ENCODE results near the gene RHOF.
A peak's percentile ranks its signal among the peaks of the same experiment; 100 is the strongest.
"Not testable (repeated sequence)": the region's sequence is repeated elsewhere in the genome, so short reads cannot be mapped to it uniquely, and the experiment has no call there.

The RHOF gene

DNA sequence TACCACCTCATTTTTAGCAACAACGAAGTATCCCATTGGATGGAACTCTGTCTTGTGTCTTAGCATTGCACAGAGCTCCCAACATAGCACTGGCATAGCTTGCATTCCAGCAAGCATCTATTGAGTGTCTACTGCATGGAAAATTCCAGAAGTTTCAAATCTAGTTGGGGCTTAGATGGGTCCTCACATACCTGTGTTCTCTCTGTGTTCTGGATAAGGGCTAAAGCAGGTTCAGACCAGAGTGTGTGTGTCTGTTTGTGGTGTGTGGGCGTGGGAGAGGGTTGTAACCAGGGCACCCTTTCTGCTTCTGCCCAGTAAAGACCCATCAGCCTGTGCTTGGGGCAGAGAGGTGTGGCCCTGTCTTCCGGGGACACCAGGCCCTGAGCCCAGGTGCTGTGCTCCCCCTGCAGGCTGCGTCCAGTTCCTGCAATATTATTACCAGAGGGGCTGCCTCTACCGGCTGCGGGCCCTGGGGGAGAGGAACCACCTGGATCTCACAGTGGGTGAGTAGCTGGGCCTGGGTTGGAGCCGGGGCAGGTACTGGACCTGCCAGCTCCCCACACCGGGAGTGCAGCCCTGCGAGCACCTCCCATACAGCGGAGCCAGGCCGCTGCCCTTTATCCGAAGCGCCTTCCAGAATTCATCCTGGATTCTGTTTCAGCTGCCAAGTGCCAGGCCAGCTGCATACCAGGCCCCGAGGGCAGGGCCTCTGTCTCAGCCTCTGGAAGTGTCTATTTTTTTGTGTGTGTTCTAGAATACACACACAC, 20.3 kb downstream of the RHOF start:
- peak; percentile 25 for DNase-seq

DNA sequence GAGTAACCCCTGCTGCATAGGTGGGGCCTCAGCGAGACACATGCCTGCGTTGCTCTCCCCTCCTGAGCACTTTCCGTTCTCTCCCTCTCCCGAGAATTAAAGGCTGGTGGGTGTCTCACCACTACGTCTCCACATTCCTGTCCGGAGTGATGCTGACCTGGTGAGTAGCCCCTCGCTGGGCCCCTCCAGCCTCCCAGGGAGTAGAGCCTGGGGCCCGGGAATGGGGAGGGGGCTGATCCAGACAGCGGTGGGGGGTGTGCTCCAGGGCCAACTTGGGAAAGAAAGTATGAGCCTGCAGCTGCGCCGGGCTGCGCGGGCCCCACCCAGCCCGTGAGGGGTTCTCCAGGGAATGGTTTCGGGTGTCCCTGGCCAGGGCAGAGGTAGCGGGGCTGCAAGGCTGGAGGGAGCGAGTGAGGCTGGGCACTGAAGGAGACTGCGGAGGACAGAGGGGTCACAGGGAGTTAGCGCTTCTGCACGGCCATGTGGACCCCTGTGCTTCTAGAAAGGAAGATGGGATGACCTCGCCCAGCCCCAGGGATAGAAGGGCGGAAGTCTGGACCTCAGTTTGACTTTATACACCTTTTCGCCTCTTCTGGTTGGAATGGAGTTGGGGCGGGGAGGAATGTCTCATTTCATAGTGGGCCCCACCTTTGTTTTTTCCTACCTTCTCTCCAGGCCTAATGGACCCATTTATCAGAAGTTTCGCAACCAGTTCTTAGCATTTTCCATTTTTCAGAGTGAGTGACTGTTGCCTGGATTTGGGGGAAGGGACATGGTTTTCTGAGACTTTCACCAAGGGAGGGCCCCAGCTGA, 22.5 kb downstream of the RHOF start:
- no peak for DNase-seq

DNA sequence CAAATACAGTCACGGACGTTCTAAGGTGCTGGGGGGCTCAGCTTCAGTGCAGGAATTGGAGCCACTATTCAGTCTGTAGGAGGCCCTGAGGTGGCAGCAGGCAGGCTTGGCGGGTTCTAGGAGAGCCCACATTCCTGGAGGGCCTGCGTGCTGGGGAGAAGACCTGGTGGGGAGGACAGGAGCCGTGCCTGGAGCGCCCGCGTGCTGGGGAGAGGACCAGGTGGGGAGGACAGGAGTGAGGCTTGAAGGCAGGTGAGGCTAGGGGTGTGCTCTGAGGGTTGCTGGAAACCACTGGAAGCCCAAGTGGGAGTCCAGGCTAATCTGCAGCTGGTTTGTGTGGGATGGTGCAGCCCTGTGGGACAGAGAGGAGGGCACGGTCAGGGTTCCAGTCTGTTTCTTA, 23.1 kb downstream of the RHOF start:
- DNase-seq = no peak

DNA sequence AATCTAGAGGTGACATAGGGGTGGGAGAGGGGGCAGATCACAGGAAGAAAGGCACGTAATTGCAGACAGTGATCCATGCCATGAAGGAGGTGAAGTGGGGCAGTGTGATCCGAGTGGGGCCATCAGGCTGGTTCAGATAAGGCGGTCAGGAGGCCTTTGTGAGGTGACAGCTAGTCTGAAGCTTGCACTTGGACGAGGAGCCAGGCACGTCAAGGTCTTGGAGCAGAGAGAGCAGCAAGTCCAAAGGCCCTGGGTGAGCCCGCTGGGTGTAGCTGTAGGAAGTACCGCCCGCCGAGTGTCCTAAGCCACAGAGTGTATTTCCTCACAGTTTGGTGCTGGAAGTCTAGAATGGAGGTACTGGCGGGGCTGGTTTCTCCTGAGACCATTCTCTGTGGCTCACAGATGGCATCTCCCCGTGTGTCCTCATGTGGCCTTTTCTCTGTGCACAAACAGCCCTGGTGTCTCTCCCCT, 23.6 kb downstream of the RHOF start:
- DNase-seq = no peak

DNA sequence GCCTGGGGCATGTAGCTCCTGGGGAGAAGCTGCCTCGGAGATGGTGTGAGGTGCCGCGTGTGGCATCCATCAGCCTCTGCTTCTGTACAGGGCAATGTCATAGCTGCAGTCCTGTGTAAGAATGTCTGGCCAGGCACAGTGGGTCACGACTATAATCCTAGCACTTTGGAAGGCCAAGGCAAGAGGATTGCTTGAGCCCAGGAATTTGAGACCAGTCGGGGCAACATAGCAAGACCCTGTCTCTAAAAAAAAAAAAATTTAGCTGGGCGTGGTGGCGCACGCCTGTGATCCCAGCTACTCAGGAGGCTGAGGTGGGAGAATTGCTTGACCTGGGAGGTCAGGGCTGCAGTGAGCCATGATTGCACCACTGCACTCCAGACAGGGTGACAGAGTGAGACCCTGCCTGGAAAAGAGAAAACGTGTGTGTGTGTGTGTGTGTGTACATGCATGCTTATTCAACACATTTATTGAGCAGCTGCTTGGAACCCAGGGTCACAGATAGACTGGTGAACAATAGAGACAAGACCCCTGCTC, 24.1 kb downstream of the RHOF start:
- DNase-seq = no peak

DNA sequence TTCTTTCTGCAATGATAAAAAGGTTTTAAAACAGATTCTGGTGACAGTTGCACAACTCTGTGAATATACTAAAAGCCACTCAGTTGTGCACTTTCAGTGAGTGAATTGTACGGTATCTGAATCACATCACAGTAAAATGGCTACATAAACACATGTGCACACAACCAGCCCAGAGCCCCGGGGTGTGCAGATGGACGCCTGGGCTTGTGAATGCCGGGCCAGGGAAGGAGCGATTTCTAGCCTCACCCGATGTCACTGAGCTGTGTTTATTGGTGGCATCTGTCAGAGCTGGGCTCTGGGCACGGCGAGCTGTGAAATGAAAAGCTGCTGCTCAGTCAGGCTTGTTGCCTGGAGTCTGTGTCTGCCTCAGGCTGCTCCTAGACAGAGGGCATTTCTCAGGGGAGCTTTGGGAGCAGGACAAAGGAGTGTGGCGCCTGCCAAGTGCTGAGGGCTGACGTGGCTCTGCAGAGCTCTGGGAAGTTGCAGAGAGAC, 25.9 kb downstream of the RHOF start:
- DNase-seq = no peak

DNA sequence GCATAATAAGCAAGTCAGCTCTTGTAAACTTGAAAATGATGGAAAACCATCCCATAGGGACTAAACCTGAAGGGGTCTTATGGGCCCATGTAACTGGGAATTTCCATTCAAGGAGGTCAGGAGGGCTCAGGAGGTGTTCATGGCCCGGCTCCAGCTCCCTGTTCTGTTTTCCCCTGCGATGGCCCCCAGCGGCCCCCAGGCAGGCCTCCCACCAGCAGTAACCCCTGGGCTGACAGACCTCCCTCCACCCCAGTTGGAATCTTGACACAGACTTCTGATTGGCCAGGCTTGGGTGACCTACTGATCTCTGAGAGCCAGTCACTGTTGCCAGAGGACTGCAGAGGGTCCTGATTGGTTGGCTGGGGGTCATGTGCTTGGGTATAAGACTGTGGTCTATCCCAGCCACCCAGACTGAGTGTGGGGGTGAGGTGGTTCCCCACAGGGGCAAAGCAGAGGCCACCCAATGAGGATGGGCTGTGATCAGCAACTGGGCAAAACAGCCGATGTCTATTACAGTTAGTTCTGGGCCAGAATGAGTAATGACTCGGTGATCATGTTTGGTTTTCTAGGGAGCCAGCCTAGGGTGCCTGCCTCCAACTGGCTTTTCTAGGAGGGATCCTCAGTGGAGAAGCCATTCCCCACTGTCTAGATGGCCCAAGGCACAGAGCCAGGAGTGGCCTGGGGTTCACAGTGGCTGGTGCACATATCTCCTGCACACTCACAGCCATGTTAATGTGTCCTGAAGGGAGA, 27.0 kb downstream of the RHOF start:
- no peak for DNase-seq

DNA sequence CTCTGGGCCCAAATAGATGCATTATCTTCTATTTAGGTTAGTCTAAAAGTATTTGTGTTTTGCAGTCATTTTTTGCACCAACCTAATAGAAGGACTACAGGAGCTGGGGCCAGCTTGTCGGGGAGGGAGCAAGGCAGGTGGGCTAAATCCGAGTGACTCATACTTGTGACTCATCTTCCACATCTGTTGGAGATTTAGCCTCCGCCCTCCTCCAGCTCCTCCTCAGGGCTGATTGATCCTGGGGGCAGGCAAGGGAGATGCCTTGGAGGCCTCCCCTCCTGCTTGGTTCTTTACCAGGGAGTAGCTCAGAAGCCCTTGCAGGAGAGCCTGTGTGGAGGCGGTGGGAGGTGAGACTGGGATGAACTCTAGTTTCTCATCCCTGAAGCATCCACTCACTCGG, 27.9 kb downstream of the RHOF start:
- no peak for DNase-seq

DNA sequence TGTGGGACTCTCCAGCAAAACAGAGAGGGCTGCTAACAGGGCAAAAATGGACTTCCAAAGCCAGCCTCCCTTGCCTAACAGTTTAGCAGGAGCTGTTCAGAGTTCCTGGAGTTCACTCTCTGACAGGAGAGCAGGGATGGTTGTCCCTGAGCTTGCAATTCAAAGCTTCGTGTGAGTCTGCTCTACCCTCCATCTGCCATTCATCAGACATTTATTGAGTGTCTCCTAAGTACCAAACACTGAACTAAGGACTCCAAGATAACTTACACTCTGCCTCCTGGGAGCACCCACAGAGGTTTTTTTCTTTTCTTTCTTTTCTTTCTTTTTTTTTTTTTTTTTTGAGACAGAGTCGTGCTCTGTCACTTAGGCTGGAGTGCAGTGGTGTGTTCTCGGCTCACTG, 28.7 kb downstream of the RHOF start:
- DNase-seq = no peak

DNA sequence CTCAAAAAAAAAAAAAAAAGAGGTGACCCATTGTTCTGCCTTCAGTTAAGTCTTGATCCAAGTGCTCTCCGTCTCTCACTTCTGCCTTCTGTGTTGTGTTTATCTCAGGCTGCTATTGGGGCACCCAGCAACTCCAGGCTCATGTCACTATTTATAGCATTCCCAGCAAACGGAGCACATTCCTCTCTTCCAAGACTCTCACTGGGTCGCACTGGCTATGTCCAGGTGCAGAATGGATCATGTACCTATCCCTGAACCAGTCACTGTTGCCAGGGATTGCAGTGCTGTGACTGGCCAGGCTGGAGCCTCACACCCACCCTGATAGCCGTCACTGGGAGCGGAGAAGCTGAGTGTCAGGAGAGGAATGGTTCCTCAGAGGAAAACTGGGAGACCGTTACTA, 31.2 kb downstream of the RHOF start:
- no peak for DNase-seq

DNA sequence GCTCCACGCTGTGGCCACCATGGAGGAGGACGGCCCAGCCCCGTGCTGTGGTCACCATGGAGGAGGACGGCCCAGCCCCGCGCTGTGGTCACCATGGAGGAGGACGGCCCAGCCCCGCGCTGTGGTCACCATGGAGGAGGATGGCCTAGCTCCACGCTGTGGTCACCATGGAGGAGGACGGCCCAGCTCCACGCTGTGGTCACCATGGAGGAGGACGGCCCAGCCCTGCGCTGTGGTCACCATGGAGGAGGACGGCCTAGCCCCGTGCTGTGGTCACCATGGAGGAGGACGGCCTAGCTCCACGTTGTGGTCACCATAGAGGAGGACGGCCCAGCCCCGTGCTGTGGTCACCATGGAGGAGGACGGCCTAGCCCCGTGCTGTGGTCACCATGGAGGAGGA, 35.0 kb downstream of the RHOF start:
- DNase-seq = not testable (repeated sequence)

DNA sequence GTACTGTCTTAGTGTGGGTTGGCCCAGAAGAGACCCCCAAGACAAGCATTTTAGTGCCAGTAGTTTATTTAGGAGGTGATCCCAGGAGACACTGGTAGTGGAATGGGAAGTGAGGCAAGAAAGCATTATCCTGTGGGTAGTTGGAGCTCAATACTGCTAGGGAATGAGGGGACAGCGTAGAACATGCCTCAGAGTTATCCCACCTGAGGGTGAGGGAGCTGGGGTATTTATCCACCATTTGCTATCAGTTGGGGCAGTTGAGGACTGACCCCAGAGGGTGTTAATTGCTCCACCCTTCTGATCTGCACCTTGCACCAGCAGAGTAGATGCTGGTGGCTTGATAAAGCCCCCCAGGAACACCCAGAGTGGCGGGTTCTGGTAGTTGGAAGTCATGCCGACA, 37.9 kb downstream of the RHOF start:
- no peak for DNase-seq

DNA sequence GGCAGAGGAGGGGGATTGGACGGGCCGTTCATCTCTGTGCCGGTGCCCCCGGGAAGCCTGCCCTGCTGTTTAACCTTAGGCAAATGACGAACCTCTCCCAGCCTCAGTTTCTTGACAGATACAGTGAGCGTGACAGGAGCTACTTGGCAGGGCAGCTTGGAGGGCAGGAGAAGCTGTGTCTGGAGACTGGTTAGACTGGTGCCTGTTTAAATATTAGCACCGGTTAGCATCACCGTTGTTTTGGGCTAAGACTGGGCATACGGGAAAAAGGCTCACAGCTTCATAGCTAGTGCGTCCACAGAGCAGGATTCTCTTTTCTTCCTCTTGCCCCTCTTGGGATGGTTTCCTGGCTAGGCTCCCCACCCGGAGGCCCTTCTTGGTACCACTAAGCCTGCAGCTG, 38.7 kb downstream of the RHOF start:
- DNase-seq = no peak

DNA sequence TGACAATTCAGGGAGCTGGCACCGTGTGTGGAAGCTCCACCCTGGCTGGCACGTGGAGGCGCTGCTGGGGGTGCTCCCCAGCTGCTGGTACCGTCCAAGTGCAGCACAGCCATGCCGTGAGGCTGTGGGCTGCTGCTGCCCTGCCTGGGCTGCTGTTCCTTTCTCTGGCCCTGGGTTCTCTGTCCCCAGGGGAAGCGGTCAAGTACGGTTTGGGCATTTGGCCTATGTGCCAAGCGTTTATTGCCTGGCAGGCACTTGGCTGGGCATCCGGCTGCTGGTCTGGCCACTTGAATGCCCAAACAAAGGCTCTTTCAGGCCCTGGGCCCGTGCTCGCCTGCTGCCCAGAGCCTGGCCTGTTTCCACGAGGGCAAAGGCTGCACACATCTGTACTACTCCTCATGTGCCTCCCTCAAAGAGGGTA, 39.6 kb downstream of the RHOF start:
- DNase-seq = no peak

DNA sequence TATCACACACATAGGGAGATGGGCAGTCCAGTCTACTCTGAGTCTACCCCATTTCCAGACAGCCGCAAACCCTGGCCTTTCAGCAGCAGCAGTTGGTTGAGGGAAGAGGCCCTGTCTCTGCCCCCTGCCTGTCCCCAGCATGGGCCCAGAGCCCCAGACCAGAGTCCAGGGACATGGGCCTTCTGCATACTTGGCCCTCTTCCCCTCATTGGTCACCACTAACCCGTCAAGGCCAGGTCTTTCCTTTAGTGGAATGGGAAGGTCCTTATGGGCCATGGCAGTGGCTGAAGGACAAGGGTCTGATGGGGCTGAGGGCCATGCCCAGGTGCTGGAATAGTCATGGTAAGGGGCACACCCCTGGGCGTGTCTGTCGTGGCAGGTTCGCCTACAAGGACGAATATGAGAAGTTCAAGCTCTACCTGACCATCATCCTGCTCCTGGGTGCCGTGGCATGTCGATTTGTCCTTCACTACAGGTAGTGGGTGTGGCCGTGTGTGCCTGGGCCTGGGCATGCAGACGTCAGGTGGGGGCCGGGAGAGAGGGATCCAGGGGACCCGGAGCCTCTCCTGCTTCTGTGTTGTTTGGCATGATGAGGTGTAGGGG, 41.6 kb downstream of the RHOF start:
- DNase-seq = no peak

DNA sequence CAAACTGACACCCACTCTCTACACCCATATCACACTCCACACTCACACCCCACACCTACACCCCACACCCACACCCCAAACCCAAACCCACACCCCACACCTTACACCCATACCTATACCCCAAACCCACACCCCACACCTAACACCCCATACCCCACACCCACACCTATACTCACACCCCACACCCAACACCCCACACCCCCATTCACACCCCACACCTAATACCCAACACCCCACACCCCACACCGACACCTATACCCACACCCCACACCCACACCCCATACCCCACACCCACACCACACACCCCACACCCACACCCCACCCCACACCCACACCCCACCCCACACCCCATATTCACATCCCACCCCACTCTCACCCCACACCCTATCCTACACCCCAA, 42.5 kb downstream of the RHOF start:
- no peak for DNase-seq

DNA sequence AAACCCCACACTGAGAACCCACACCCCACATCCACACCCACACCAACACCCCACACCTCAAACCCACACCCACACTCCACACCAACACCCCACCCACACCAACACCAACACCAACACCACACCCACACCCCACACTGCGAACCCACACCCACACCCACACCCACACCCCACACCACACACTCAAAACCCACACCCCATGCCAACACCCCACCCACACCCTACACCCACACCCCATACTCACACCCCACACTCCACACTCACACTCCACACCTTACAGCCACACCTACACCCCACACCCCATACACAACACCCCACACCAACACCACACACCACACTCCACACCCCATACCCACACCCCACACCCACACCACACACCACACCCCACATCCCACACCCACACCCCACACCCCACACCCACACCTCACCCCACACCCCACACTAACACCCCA, 43.0 kb downstream of the RHOF start:
- DNase-seq = no peak

DNA sequence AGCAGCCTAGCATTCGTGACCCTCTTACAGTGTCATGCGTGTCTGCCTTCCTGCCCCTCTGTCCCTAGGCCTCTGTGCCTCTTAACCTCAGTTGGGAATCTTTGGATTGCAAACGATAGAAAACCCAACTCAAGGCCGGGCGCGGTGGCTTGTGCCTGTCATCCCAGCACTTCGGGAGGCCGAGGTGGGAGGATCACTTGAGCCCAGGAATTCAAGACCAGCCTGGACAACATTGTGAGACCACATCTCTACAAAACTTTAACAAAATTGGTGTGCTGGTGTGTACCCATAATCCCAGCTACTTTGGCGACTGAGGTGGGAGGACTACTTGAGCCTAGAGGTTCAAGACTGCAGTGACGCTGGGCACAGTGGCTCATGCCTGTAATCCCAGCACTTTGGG, 44.2 kb downstream of the RHOF start:
- DNase-seq = no peak

DNA sequence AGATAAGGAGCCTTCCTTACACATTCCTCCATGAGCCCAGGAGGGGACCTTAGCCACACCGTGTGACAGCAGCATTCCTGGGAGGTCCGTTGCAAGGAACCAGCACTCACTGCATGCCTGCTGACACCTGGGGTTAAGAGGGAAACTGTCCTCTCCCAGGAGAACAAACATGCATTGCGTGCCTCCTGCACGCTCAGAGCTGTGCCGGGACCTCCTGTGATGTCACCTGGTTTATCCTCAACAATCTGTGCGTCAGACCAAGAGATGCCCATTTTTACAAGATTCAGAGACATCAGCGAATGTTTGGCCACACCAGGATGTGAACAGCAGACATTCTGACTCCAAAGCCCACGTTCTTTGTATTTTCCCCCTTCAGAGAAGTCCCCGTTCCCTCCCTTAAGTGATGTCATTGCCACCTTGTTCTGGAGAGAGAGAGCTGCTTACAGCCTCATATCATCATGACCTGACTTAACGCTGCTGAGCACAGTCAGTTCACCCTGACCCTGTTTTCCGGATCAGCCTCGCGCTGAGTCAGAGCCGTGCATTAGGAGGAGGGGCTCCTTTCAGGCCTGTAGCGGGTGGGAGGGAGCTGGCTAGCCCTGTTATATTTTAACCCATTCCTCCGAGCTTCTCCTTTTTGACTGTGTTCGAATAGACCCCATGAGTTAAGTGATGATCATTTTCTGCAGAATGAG, 44.8 kb downstream of the RHOF start:
- DNase-seq = no peak

DNA sequence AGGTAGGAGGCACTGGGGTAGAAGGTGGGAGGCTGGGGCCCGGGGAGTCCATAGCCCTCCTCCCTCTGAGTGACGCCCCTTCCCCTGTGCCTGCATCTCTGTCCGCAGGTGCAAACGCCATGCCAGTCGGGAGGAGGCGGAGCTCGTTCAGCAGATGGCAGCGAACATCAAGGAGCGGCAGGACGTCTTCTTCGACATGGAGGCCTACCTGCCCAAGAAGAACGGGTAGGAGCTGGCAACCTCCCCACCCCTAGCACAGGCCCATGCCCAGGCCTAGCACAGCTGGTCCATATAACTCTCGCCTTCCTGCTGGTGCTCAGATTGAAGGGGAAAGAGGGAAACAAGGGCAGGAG, 45.3 kb downstream of the RHOF start:
- DNase-seq = no peak

DNA sequence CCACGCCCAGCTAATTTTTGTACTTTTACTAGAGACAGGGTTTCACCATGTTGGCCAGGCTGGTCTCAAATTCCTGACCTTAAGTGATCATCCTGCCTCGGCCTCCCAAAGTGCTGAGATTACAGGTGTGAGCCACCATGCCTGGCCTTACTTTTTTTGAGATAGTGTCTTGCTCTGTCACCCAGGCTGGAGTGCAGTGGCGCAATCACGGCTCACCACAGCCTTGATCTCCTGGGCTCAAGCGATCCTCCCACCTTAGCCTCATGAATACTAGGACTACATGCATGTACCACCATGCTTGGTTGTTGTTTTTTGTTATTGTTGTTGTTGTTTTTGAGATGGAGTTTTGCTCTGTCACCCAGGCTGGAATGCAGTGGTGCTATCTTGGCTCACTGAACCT, 47.9 kb downstream of the RHOF start:
- not testable (repeated sequence) for DNase-seq

DNA sequence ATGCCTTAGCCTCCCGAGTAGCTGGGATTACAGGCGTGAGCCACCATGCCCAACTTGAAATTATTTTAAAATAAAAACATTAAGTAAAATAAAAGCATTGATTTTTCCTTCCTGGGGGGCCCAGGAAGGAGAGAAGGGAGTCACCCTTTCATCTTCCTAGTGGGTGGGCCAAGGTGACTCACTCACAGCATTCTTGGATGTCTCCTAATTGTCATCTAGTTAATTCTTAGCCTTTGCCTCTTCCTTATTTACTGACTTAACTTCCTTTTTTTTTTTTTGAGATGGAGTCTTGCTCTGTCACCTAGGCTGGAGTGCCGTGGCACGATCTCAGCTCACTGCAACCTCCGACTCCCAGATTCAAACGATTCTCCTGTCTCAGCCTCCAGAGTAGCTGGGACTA, 51.7 kb downstream of the RHOF start:
- DNase-seq = no peak
